ENCODE data around the gene FNDC8.

DNA sequence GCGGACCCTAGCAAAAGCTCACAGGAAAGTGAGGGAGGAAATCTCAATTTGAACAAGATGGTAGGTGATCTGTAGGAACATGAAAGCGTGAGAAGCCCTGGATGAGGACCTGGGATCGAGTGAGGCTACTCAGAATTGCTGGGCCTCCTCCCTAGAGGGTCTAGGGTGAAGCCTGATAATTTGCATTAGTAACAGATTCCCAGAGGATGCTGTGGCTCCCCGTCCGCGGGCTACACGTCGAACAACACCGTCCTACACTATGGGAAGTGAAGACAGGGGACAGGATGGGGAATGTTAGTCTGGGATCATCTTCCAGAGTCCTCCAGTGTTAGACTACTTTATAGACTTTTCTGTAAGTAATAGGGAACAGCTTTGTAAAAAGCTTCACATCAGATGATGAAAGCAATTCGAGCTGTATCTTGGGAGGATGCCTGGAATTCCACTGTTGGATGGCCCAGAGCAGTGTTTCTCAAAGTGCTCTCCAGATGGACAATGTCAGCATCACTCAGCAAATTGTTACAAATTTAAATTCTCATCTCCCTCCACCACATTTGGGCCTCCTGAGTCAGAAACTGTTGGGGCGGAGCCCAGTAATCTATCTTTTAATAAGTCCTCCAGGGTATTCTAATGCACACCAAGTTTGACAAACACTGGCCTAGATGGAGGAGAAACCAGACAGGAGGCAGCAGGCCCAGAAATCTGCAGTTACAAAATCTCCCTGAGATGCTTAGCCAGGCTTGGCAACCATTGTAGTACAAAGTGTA is 6.5 kb downstream of the FNDC8 start:
- TF ChIP-seq, protein P1, sequence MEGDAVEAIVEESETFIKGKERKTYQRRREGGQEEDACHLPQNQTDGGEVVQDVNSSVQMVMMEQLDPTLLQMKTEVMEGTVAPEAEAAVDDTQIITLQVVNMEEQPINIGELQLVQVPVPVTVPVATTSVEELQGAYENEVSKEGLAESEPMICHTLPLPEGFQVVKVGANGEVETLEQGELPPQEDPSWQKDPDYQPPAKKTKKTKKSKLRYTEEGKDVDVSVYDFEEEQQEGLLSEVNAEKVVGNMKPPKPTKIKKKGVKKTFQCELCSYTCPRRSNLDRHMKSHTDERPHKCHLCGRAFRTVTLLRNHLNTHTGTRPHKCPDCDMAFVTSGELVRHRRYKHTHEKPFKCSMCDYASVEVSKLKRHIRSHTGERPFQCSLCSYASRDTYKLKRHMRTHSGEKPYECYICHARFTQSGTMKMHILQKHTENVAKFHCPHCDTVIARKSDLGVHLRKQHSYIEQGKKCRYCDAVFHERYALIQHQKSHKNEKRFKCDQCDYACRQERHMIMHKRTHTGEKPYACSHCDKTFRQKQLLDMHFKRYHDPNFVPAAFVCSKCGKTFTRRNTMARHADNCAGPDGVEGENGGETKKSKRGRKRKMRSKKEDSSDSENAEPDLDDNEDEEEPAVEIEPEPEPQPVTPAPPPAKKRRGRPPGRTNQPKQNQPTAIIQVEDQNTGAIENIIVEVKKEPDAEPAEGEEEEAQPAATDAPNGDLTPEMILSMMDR (IDR thresholded peaks at IDR 0.05) = no peak
- TF ChIP-seq POLR2A (IDR thresholded peaks at IDR 0.05) (no peak), EP300 (IDR thresholded peaks at IDR 0.05) (no peak)

Data from tibial nerve (tissue), 4 donors.